NCI-H2081 (cell line): Measurements from ENCODE around the gene CATSPERZ.
A peak's percentile ranks its signal among the peaks of the same experiment; 100 is the strongest.

Source experiments
- DNase-seq, 2 experiments: peaks; one replicate each; lab custom pipeline; 2025; lab: John Stamatoyannopoulos, UW

Gene CATSPERZ

GRCh38 chr11:64285885-64286800, 14.0 kb upstream of the CATSPERZ start:
- peak; percentile 39 to 70 for DNase-seq

DNA sequence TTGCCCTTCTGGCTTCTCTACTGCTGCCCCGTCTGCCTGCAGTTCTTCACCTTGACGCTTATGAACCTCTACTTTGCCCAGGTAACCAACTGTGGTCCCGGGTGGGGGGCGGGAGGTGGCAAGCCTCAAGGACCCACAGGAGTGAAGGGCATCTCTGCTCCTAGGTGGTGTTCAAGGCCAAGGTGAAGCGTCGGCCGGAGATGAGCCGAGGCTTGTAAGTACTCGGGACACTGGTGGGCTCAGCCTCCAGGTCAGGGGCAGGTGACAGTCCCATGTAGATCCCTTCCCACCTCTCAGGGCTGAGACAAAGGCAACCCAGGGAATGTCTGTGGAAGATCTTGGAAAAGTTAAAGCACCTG, 13.4 kb upstream of the CATSPERZ start:
- DNase-seq = no peak

DNA sequence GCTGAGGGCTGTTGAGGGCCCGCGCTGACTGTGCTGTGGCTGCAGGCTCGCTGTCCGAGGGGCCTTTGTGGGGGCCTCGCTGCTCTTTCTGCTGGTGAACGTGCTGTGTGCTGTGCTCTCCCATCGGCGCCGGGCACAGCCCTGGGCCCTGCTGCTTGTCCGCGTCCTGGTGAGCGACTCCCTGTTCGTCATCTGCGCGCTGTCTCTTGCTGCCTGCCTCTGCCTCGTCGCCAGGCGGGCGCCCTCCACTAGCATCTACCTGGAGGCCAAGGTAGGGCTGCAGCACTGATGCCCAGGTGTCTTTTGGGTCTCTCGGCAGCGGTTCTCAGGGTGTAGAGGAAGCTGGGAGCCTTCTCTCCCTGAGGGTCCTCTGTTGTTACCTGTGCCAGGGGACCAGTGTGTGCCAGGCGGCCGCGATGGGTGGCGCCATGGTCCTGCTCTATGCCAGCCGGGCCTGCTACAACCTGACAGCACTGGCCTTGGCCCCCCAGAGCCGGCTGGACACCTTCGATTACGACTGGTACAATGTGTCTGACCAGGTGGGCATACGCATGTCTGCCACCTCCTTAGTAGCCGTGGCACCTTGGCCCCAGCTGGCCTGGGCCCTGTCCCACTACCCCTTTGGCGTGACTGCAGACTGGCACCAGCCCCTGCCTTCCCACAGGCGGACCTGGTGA, 12.3 kb upstream of the CATSPERZ start:
- no peak for DNase-seq

DNA sequence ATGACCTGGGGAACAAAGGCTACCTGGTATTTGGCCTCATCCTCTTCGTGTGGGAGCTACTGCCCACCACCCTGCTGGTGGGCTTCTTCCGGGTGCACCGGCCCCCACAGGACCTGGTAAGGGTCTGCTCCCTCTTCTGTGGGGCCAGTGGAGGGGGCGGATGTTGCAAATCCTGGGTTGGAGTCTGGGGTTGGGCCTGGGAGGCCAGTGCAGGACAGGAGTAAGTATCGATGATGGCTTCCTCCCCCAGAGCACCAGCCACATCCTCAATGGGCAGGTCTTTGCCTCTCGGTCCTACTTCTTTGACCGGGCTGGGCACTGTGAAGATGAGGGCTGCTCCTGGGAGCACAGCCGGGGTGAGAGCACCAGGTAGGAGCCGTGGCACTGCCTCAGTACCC, 11.8 kb upstream of the CATSPERZ start:
- no peak for DNase-seq

DNA sequence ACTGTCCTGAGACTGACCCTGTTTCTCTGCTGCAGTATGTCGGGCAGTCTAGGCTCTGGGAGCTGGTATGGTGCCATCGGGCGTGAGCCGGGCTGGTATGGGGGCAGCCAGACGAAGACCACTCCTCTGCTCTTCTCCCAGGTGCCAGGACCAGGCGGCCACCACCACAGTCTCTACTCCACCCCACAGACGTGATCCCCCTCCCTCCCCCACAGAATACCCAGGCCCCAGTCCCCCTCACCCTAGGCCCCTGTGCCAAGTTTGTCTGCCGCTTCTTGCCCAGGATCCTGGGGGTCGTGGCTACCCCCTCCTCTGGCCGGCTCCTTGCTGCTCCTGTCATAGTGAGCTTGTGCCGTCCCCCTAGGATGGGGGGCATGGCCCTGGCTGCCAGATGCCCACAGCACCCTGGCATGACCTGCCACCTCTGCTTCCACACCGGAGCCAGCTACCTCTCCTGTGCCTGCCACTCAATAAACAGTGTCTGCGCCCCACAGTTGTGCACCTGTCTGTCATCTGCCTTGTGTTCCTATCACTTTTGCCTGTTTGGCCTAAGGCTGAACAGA, 11.1 kb upstream of the CATSPERZ start:
- DNase-seq = no peak

GRCh38 chr11:64290352-64291261, 9.6 kb upstream of the CATSPERZ start:
- DNase-seq = no peak

GRCh38 chr11:64291262-64291751, 8.9 kb upstream of the CATSPERZ start, which contains the start of gene KCNK4:
Gene KCNK4 (plus strand): TSS chr11:64291302. CDS start chr11:64293019, 1,717 bp downstream.
- DNase-seq = no peak

DNA sequence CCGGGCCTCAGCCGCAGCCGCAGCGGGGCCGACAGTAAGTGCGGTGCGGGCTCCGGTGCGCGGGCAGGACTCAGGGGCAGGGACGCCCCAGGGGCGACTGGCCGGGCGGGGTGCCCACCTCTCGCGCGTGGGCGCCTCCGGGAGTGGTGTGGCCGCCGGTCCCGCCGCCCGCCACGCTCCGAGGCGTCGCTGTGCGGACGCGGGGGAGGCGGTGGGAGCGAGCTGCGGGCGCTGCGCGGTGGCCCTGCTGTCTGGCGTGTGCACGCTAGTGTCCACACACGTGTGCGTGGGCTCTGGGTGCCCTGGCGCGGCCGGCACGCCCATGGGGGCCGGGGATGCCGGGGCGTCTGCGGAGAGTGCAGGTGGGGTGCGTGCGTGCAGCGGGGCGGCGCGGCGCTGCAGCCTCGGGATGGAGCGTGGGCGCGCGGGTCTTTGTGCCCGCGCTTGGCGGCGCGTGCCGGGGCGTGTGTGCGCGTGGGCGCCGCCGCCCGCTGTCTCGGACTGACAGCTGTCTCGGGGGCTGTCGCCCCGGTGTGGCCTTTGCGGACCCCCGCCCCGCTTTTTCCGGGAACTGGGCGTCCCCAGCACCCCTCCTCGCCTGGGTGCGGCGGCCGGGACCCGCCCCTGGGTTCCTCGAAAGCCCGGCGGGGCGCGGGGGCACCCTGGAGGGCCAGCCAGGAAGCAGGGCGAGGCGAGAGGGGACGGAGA, 8.3 kb upstream of the CATSPERZ start:
- no peak for DNase-seq

GRCh38 chr11:64292460-64293254, 7.5 kb upstream of the CATSPERZ start:
- DNase-seq = no peak

GRCh38 chr11:64294774-64295173, 5.4 kb upstream of the CATSPERZ start:
- DNase-seq = no peak

DNA sequence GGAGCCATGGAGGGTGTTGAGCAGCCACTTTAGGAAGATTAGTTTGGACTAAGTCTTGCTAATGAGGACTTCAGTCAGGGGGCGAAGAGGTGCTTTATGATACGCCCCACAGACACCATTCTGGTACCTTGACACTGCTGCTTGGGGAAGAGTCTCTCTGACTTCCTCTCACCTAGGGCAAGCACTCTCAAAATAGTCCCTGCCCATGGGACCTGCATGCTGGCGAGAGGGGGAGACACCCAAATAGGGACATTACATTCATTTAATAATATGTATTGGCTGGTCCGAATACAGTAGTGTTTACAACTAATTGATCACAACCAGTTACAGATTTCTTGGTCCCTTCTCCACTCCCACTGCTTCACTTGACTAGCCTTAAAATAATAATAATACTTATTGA, 4.4 kb upstream of the CATSPERZ start:
- DNase-seq = no peak

DNA sequence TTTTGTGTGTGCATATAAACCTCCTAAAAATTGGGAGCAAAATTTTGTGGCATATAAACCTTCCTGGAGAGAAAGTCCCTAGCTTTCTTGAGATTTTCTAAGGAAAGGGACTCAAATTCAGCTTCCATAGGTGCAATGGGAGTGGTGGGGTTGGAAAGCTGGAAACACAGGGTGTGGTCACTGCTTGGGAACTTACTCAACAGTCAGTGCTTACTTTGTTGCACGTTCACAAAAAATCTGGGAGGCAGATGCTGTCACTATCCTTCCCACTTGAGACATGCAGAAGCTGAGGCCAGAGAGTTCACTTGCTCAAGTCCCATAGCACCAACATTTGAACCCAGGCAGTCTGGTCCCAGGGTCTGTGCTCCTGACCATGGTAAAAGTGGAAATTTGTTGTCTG, 3.9 kb upstream of the CATSPERZ start:
- DNase-seq = no peak

GRCh38 chr11:64296830-64297698, 3.1 kb upstream of the CATSPERZ start:
- DNase-seq = no peak

- peak; percentile 20 to 46 for DNase-seq
Measured at GRCh38 chr11:64297699-64298358, 2.3 kb upstream of the CATSPERZ start.

DNA sequence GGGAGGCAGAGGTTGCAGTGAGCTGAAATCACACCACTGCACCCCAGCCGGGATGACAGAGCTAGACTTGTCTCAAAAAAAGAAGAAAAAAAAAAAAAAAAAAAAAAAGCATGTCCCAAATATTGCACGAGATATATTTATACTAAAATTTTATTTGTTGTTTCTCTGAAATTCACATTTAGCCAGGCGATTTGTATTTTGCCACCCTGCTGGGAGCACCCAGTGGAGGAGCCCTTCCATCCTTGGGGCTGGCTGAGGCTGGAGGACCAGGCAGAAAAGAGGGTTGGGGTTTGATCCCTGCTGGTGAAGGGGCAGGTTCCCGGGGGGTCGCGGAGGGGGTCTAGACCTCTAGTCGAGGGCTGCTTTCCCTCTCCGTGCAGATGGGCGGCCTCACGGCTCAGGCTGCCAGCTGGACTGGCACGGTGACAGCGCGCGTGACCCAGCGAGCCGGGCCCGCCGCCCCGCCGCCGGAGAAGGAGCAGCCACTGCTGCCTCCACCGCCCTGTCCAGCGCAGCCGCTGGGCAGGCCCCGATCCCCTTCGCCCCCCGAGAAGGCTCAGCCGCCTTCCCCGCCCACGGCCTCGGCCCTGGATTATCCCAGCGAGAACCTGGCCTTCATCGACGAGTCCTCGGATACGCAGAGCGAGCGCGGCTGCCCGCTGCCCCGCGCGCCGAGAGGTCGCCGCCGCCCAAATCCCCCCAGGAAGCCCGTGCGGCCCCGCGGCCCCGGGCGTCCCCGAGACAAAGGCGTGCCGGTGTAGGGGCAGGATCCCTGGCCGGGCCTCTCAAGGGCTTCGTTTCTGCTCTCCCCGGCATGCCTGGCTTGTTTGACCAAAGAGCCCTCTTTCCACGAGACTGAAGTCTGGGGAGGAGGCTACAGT, 952 bp upstream of the CATSPERZ start:
- DNase-seq = no peak

DNA sequence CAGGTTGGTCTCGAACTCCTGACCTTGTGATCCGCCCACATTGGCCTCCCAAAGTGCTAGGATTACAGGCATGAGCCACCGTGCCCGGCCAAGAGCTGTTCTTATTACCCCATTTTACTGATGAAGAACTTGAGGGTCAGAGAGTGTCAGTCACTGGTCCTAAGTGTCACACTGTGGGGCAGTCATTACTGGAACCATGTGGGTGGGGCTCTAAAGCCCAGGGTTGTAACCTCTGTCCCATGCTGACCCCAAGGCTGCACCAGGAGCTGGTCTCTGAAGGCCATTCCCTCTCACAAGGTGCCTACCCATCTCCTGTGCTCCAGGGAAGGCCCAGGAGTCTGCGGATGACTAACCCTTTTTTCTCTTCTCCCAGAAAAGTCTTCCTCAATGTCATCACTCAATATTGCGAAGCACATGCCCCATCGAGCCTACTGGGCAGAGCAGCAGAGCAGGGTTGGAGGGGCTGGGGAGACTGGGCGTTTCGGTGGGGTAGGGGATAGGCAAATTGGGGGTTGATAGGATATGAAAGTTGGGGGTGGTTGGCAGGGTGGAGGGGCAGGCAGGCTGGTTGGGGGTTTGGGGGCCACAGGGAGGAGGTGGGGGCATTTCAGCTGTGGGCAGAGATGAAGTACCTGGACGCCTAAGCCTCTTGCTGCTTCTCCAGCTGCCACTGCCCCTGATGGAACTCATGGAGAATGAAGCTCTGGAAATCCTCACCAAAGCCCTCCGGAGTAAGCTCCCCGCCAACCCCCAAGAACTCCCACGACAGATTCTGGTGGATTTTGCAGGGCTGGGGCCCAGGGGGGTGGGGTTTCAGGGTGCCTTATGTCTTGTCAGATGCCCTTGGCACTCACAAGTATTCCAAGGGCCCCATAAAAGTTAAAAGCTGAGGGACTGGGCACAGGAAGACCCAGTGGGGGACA, 3.2 kb downstream of the CATSPERZ start:
- no peak for DNase-seq

DNA sequence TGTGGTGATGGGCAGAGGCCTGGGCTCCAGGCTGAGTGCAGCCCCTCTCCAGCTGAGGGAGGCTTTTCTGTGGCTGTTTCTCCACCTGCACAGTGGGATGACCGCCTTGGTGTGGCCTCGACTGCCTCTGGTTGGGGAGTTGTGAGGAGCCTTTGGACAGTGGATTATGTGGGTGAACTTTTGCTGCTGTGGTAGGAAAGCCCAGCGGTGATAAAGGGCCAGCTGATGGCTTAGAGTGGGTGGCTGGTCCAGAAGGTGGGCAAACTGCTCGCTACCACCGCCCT, 3.8 kb downstream of the CATSPERZ start:
- no peak for DNase-seq
